NT2/D1 (cell line): ENCODE data around the gene OR2S2.

ENCODE experiments used
- SUZ12 ChIP-seq: IDR thresholded peaks from 2 replicates; pipeline ENCODE4 v1.6.1; 2011; ENCODE audit not compliant: insufficient read length, insufficient read depth; ENCODE audit errors: extremely low read depth
- YY1 ChIP-seq: IDR thresholded peaks from 2 replicates; pipeline ENCODE4 v1.6.1; 2011; ENCODE audit not compliant: insufficient read length, insufficient read depth
- ZNF274 ChIP-seq: IDR thresholded peaks from 2 replicates; pipeline ENCODE4 v1.6.1; 2011; ENCODE audit warnings: mild to moderate bottlenecking, low read depth, low read length

- TF ChIP-seq YY1, result no peak
- TF ChIP-seq SUZ12, result no peak
- TF ChIP-seq ZNF274, result no peak
Measured at GRCh38 chr9:35978792-35979191, 20.8 kb upstream of the OR2S2 start.
